HG03457 (cell line): ENCODE measurements around the gene CAP1.
"Not testable (repeated sequence)": the region's sequence is repeated elsewhere in the genome, so short reads cannot be mapped to it uniquely, and the experiment has no call there.

Experiments used
- ATAC-seq: cut with Tn5 transposase; IDR thresholded peaks from one replicate; pipeline ENCODE4 v1.9.1; 2021; ENCODE audit warnings: moderate number of reproducible peaks; ENCODE audit not compliant: unreplicated experiment

CAP1 gene, protein sequence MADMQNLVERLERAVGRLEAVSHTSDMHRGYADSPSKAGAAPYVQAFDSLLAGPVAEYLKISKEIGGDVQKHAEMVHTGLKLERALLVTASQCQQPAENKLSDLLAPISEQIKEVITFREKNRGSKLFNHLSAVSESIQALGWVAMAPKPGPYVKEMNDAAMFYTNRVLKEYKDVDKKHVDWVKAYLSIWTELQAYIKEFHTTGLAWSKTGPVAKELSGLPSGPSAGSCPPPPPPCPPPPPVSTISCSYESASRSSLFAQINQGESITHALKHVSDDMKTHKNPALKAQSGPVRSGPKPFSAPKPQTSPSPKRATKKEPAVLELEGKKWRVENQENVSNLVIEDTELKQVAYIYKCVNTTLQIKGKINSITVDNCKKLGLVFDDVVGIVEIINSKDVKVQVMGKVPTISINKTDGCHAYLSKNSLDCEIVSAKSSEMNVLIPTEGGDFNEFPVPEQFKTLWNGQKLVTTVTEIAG

DNA sequence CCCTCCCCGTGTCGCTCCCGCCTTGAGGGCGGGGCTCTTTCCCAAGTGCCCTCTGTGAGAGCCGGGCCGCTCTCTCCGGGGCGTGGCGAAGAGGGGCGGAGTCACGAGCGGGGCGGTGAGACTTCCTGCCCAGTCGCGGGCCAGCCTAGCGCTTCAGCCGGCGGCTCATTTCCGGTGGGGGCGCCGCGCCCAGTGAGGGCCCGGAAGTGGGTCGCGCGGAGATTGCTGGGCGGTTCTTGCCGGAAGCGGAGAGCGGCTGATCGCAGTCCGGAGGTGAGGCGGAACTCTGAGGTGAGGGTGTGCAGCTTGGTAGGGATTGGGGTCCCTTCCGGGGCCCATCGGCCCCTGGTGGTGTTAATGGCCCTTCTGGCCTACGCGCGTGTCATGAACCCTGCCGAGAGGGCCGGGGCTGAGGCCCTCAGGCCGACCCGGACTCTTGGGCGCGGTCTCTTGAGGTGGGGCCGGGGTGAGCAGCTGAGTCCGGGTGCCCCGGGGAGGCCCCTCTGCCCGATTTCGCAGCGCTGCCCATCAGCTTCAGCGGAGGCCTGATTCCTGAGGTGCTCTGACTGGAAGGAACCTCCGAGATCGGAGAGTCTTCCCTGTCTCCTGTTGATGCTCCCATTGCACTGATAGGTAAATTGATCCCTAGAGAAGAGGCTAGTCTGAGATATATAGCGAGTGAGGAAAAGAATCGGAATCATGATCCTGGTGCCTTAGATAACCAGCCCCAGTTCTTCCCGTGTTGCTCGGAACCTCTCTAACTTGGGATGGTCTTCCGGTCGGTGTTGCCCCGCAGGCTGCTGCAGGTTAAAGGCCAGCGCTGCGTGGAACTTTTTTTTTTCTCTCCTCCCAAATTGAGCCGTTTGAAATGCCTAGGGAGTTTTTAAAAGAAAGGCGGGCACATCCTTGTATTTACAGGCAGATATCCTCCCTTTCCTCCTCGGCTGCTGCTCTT is at the start of gene CAP1:
Gene CAP1 (plus strand): TSS at position 219 of the 955 bp plus-strand sequence. CDS start 18,618 bp downstream, outside the sequence.
- peak; percentile 73 for ATAC-seq

DNA sequence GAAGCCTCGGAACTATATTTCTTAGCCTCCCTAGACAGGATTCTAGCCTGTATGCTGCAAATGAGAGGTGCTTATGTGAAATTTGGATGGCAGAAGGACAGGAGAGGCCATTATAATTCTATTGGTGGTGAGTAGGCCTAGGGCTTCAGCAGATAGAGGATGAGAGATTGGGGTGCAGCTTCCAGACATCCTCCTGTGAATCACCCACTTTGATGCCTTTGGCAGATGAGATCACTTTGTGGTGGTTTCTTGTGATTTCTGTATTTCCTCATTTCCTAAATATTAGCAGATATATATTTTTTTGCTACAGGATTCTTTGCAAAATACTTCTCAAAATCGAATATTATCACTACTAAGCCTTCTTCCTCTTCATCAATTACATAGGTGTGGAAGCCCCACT is 48.3 kb upstream of the CAP1 start:
- no peak for ATAC-seq

DNA sequence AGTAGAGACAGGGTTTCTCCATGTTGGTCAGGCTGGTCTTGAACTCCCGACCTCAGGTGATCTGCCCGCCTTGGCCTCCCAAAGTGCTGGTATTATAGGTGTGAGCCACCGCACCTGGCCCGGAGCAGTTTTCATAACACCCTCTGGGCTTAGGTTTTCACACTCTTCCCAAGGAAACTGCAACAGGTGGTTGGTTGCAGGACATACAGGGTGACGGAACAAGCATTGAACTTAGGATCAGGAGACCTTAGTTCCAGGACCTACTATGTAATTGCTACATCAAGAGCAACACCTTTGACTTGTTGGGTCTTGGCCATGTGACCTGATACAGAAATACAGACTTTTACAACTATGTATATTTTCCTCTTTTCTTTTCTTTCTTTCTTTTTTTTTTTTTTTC is 47.6 kb upstream of the CAP1 start:
- ATAC-seq = no peak

DNA sequence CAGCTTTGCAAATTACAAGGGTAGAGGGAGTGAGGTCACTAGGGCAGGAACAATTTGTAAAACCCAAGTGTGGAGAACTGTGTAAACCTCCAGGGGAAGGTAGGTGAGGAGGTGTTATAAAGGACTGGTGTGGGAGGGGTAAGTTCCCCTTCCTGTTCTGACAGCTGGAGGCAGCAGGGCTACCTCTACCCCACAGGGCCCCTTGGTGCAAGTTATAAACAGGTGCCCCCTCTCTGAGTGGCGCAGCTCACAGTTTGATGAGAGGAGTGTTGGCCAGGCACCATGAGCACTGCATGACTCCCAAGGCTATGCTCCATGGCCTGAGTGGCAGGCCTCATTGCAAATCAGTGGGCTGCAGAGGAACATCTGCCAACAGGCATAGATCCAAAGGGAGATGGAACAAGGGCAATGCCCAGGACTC is 44.5 kb upstream of the CAP1 start:
- no peak for ATAC-seq

DNA sequence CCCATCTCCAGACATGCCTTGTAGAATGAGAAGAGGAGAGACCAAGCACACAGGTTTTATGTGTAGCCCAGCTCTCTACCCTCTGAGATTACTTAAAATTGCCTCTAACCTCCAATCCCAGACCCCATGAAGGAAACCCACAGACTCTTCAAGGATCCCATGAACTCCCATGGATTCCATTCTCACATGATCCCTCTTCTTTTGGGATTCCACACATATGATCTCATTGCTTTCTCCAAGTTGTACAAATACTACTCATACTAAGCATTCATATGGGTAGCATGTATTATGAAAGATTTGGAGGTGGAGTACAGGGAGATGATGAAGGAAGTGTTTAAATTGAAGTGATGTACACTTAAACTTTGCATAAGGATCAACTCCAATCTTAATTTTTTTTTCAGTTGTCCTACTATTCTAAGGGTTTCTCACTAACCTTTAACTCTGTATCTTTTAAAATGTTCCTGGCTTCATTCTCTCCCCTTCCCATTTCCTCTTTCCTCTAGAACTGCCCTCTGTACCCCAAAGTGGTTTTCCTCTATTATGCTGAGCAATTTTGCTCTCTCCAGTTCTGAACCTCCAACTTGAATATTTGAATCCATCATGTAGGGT is 44.0 kb upstream of the CAP1 start:
- no peak for ATAC-seq

DNA sequence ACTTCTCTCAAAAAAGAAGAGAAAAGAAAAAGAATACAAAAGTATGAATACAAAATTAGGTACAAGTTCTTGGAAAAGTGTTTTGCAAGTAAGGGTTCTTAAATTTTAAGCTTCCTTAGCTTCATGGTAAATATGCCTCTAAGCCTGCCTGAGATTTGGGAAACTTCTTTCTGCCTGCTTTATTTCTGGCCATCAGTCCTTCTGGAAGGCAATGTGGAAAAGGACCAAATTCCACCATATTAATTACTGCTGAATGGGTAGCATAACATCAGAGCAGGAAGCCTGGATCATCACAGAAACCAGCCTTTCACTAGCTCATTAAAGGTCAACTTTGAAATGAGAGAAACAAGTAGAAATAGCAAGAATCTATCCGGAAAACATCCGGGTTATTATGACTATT is 39.1 kb upstream of the CAP1 start:
- ATAC-seq = no peak

DNA sequence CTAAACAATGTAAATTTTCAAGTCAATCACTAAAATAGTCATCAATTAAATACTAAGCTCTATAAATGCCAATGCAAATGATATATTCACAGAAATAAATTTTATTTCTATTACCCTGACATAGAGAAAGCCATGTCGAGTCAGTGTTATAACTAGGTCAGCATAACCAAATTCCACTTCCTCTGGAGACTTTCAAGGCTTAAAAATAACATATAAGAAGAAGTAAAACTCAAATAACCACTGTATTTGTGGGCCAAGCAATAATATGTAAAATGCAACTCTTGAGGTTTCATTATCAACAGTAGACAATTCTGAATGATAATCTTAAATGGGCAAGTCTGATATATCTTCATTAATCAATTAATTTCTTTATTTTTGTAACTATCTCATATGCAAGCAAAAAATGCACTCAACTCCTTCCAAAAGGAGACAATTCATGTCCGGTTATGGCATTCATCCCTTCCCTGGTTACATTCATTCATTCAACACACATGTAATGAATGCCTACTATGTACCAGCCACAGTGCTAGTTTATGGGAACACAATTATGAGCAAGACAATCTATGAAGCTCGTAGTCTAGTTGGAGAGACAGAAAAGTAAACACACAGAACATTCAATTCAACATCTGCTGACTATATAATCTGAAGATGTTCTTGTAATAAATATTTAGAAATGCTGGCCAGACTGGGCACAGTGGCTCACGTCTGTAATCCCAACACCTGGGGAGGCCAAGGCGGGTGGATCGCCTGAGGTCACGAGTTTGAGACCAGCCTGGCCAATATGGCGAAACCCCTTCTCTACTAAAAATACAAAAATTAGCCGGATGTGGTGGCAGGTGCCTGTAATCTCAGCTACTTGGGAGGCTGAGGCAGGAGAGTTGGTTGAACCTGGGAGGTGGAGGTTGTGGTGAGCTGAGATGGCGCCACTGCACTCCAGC is 37.1 kb upstream of the CAP1 start:
- ATAC-seq = no peak

DNA sequence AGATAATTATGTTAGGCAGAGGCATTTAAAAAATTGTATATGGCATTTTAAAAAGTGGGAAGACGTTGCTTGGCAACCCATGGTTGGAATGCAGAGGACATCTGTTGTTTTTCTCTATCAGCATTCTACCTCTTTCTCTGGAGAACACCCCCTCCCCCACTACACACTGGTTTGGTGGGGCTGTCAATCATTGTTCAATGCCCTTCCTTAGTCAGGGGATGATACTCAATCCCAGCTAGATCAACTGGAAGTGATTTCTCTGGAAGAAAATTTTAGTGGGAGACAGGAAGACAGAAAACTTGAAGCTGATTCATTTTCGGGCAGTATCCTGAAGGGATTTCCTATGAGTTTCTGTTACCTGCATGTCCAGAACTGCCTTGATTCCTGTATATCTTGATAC is 35.7 kb upstream of the CAP1 start:
- no peak for ATAC-seq

DNA sequence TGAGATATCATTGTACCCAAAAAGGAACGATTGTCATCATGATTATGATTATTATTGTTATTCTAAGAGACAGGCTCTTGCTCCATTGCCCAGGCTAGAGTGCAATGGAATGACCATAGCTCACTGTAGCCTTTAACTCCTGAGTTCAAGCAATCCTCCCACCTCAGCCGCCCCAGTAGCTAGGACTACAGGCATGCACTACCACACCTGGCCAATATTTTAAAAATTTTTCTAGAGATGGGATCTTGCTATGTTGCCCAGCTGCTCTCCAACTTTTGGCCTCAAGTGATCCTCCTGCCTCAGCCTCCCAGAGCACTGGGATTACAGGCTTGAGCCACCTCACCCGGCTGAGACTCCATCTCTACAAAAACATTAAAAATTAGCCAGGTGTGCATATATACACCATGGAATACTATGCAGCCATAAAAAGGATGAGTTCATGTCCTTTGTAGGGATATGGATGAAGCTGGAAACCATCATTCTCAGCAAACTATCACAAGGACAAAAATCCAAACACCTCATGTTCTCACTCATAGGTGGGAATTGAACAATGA is 33.0 kb upstream of the CAP1 start:
- ATAC-seq = not testable (repeated sequence)

DNA sequence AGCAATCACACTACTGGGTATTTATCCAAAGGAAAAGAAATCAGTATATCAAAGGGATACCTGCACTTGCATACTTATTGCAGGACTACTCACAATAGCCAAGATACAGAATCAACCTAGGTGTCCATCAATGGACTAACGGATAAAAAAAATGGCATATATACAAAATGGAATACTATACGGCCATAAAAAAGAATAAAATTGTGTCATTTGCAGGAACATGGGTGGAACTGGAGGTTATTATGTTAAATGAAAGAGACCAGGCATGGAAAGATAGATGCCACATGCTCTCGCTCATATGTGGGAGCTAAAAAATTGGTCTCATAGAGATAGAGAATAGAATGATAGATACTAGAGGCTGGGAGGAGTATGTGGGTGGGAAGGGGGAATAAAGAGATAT is 29.3 kb upstream of the CAP1 start:
- ATAC-seq = no peak

DNA sequence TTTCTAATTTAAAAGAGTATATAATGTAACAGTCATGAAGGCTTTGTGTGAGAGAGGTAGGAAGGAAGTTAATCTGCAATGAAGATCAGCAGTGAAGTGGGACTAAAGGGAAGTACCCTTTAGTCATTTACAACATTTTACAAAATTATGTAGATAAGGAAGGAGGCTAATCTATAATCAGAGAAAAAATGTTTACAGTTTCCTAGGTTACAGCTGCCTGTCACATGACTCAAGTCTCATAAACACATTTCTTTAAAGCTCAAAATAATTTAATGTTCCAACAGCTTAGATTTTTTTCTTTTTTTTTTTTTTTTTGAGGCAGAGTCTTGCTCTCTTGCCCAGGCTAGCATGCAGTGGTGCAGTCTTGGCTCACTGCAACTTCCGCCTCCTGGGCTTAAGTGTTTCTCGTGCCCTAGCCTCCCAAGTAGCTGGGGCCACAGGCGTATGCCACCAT is 26.2 kb upstream of the CAP1 start:
- no peak for ATAC-seq

DNA sequence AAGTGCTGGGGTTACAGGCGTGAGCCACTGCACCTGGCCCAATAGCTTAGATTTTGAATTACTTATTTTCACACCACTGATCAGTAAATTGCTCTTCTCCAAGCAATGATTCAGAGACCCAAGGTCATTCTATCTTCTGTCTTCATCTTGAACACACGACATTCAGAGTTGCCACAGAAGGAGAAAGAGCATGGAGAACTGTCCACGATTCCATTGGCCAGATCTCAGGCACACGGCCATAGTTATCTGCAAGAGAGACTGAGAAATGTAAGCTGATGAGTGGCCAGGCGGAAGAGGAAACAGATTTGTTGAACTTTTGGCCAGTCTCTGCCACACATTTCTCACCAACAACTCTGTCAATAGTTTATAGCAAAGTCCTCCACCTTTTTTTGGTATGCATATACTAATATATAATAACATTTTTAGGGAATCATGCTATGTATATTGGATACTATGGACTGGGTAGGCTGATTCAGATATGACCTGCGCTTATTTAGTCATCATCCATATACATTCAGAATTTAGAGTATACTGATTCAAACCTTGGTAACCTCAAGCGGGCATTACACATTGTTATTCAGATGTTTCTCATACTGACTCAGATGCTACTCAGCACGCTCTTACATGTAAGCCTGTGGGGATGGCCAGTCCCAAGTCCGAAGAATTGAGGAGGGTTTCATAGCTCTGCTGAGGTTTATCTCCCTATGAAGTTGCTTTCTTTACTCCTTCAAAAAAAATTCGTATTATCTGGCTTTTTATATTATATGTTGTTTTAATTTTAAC is 25.5 kb upstream of the CAP1 start:
- no peak for ATAC-seq

DNA sequence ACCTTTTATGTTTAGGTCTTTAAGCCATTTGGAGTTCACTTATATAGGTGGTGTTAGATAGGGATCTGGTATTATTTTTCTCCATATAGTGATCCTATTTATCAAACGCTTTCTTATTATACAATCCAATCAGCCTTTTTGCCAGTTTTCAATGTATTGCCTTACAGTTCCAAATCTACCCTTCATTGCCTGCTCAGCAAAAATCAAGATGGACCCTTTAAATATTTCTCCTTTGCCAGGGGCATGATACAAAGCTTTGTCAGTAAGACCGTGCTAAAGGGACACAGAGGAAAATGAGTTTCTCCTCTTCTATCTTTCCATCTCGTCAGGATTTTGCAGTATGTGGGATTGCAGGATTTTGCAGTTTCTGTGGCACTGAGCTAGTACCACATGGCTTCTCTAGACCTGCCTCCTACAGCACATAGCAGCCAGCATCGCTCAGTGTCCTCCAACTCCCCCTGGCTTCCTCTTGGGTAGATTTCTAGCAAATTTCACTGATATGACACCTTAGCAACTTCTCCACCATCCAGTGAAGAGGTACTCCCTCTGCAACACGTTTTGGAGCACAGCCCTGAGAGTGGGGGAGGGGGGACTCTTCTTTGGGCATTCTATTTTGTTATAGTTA is 22.5 kb upstream of the CAP1 start:
- ATAC-seq = no peak

DNA sequence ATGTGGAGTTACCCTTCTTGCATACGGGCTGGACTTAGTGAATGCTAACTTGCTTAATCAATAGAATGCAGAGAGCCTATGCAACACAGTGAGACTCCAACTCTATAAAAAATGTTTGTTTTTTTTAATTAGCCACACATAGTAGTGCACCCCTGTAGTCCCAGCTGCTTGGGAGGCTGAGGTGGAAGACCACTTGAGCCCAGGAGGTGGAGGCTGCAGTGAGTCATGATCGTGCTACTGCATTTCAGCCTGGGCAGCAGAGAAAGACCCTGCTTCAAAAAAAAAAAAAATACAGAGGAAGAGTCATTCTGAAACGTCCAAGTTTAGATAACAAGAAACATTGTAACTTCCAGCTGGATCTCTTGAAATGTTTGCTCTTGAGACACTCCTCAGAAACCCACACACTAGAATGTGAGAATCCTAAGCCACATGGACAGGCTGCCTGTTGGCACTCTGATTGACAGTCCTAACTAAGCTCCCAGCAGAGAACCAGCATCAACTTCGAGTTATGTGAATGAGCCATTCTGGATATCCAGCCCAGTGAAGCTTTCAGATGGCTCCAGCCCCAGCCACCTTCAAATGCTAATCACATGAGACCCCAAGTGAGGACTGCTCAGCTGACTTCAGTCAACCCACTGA is 20.0 kb upstream of the CAP1 start:
- no peak for ATAC-seq

DNA sequence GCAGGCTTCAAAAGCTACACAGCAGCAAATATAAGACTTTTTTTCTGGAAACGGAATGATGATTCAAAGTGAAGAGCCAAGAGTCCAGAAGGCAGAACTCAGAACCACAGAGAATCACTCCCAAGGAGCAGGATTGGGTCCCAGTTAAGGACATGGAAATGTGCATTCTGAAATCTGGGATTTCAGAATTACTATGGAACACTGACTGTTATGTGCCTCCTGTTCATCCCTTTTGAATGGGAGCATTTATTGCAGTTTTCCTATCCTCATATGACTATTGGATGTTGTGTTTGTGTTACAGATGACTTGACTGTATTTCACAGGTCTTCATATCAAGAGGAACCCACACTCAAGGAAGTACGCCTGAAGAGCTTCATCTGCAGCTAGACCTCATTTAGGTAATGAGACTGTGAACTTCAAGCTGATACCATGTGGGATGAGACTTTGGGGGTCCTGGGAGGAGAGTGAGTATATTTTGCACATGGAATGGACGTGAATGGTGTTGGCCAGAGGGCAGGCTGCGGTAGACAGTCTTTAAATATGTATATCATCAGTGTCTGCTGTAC is 17.1 kb upstream of the CAP1 start:
- ATAC-seq = no peak

DNA sequence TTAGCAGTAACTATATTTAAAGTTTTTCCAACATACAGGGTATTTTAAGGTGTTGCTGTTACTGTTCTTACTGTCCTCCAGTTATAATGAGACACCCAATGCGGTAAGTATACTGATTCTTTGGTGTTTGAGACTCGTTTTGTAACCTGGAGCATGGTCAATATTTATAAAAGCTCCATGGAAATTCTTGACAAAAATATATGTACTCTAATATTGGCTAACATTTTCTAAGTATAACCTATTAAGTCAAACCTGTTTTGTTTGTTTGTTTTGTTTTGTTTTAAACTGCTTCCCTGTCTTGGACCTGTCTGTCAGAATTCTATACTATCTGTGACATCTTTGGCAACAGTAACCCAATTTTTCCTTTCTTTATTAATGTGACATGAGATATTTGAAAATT is 15.9 kb upstream of the CAP1 start:
- ATAC-seq = no peak

DNA sequence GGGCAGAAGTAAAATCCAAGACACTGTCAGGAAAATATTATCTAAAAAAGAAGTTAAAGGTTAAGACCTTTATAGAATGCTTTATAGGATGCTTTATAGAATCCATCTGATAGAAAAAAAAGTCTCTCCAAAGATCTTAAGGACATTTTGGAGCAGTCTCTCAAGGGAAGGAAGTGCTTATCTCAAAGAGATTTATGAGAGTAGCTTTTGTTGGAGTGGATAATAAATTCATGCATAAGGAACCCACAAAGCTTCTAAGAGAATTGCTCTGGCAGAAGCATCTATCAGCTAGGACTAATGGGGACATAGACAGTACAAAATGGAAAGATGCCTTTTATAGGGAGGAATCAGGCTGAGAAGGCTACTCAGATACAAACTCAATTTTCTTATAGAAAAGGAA is 12.9 kb upstream of the CAP1 start:
- no peak for ATAC-seq

DNA sequence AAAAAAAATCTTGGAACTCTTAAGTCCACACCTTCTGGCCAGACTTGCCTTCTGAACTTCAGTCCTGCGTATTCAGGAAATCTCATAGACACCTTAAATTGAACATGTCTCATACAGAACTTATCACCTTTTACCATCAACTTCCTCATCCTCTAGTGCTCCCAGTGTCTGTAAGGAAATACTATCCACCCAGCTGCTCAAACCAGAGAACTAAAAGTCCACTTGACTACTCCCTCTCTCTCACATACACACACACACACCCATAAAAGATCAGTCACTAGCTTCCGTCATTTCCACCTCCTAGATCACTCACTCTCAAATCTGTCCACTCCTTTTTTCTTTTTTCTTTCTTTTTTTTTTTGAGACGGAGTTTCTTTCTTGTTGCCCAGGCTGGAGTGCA is 10.9 kb upstream of the CAP1 start:
- no peak for ATAC-seq
